GM10248 (cell line): Measurements from ENCODE around the gene ABR.

Source experiments
- CTCF ChIA-PET: fragments of 300-600 bp; sonication (Branson Sonifier 250); formaldehyde crosslinking; extraction: SDS; loops from one replicate; lab custom pipeline; 2021; ENCODE audit warnings: antibody characterized with exemption; lab: Yijun Ruan, JAX
- POLR2A ChIA-PET: fragments of 350-650 bp; sonication (Branson Sonifier 250); formaldehyde crosslinking; extraction: SDS; loops from one replicate; lab custom pipeline; 2020; ENCODE audit warnings: antibody characterized with exemption; lab: Yijun Ruan, JAX
- DNase-seq: peaks from one replicate; pipeline ENCODE4 v3.0.0; 2012; ENCODE audit errors: extremely low spot score
- CTCF ChIP-seq: IDR thresholded peaks from 2 replicates; pipeline ENCODE4 v1.5.1; 2012; ENCODE audit warnings: mild to moderate bottlenecking, low read depth; ENCODE audit errors: extremely low read depth, missing control alignments, control extremely low read depth

Gene ABR

GRCh38 chr17:1179818-1180742, at the start of gene ABR:
Gene ABR (minus strand): TSS chr17:1179981. CDS start chr17:1179727, 254 bp downstream.
- peak; percentile 80 for DNase-seq
- CTCF ChIA-PET, result interaction anchor here (1.1 to 13.1 kb wide), 6 partner anchors 15 to 124 kb away, joined by 3 to 153 read pairs (median 4); no protein-coding TSS in a partner anchor
- POLR2A ChIA-PET, result no interaction called here
- TF ChIP-seq CTCF, result no peak

- no peak for TF ChIP-seq CTCF
- CTCF ChIA-PET, result interaction anchor here (0.9 to 3.2 kb wide), 13 partner anchors 11 to 161 kb away, joined by 3 to 14 read pairs (median 4); no protein-coding TSS in a partner anchor
- DNase-seq, result peak; percentile 95
- POLR2A ChIA-PET, result interaction anchor here (0.6 to 1.3 kb wide), 2 partner anchors 20 to 31 kb away, joined by 3 to 8 read pairs; no protein-coding TSS in a partner anchor
Measured at GRCh38 chr17:1229349-1229899, 49.6 kb upstream of the ABR start.

GRCh38 chr17:1228781-1229348, 49.1 kb upstream of the ABR start:
- DNase-seq, result peak; percentile 46
- ChIA-PET CTCF (interaction anchor here (1.0 to 3.2 kb wide), 14 partner anchors 10 to 118 kb away, joined by 3 to 14 read pairs (median 5); no protein-coding TSS in a partner anchor), POLR2A (interaction anchor here (1.3 kb wide), 1 partner anchor 31 kb away, joined by 8 read pairs; no protein-coding TSS in a partner anchor)
- TF ChIP-seq CTCF, result no peak

GRCh38 chr17:1227917-1228780, 48.4 kb upstream of the ABR start:
- ChIA-PET POLR2A (interaction anchor here (0.5 to 1.3 kb wide), 3 partner anchors 30 to 87 kb away, joined by 3 to 8 read pairs (median 4); no protein-coding TSS in a partner anchor), CTCF (interaction anchor here (0.8 to 3.2 kb wide), 16 partner anchors 10 to 421 kb away, joined by 3 to 14 read pairs (median 4); no protein-coding TSS in a partner anchor)
- no peak for TF ChIP-seq CTCF
- peak; percentile 81 for DNase-seq

- POLR2A ChIA-PET, result interaction anchor here (0.6 kb wide), 1 partner anchor 86 kb away, joined by 3 read pairs; no protein-coding TSS in a partner anchor
- no peak for TF ChIP-seq CTCF
- CTCF ChIA-PET, result interaction anchor here (0.8 to 3.2 kb wide), 10 partner anchors 9 to 422 kb away, joined by 3 to 14 read pairs (median 4); no protein-coding TSS in a partner anchor
- DNase-seq, result no peak
Measured at GRCh38 chr17:1227365-1227764, 47.6 kb upstream of the ABR start.
